Activated T-cell treated with anti-CD3 and anti-CD28 coated beads for 24 hours (primary cell): ENCODE data around the gene CHN1.
A peak's percentile ranks its signal among the peaks of the same experiment; 100 is the strongest.

Experiments
- DNase-seq: peaks from one replicate; pipeline ENCODE4 v3.0.0-alpha.2; 2020; ENCODE audit warnings: low read depth

Gene CHN1

DNA sequence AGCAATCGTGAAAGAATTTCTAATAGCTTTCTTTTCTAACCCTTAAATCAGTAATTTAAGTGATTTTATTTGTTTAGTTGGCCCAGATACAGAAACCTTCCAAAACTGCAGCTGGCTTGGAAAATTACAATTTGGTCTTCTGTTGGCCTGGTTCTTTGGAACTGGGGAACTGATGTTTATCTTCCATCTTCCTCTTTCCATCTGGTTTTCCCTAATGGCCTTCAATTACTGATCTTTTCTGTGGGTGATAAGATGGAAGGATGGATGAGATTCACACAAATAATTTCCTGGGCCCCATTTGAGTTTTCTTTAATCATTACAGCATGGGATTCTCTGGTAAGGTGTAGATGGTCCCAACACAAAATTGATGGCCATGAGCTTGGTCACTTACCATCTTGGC, 134.4 kb downstream of the CHN1 start:
- no peak for DNase-seq

DNA sequence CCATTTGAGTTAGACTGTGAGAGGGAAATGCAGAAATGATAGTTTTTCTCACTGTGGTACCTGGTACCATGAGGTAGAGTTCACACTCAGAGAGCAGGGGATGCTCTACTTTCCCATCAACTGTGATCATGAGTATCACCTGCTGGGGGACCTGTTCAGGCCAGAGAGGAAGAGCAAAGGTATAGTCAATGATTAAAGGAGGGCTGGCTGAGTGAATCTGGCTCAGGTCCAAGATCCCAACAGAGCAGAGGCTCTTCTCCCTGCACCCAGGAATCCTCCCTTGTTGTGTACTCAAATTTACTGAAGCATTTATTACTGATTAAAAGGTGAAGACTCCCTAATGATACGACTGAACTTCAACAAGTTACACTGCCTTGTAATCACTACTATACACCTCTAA, 136.3 kb downstream of the CHN1 start:
- no peak for DNase-seq

DNA sequence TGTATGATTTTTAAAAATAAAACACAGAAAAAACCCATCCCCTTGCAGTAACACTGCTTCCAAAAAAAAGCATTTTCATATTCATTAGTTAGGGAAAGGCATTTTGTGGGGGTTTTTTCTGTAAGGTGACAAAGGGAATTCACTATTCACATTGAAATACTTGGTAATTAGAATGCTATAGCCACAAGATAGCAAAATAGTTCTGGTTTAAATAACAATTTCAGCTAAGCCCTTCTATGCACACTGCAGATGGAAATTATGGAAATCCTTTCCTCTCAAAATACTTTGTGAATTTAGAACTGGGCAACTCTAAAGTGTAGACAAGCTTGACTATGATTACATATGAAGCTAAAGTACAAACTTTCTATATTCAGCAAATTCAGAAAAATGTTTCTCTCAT, 138.8 kb downstream of the CHN1 start:
- DNase-seq, result no peak

DNA sequence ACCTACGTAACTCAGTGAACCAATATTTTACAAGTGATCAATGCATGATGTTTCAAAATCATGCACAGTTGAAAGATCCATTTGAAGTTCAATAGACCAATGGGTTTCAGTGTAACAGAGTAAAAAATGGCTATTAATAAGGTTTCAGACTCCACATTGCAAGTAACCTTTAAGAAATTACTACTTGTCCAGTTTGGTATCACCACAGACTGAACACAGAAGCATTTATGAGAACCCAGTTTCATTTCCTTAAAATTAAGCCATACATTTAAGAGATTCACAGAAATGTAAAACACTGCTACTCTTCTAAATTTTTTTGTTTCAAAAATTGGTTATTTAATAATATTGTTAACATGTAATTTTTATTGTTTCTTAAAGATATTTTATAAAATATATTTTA, 142.0 kb downstream of the CHN1 start:
- no peak for DNase-seq

DNA sequence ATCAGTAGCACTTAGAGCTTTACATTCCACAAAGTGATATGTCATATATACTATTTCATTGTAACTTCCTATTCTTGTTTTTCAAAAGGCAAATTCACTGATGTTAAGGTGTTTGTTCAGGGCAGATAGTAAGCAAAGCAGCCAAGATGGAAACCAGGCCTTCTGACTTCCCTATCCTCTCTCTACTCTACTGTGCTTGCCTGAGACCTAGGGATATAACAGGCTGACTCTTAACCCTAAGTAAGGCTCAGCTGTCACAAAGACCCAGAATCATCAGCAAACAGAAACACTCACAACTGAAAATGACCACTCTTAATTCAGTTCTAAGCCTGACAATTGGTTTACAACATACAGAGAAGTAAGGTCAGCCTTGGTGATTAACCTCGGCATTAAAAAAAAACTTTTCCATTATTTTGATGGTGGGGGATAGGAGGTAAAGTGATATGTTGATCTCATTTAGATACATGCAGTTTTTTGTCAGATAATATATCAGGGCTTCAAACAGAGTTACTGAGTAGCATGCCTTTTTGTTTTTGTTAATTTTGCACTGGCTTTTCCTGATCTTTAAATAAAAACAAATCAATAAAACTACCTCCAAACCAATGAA, 145.5 kb downstream of the CHN1 start:
- DNase-seq, result no peak

DNA sequence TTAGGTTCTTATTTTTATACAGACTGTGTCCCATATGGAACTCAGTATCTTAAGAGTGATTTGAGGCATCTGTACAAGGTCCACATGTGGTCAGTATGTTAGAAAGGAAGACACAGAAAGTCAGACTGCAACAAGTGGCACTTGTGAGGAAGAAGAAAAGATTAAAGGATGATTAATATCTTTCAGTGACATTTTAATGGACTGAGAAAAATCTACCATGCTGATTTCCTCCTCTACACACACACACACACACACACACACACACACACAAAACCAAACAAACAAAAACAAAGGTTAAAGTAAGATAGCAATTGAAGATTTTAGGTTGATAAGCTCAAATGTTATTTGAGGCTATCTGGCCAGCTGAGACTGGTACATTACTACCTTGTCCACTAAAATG, 146.4 kb downstream of the CHN1 start:
- no peak for DNase-seq

DNA sequence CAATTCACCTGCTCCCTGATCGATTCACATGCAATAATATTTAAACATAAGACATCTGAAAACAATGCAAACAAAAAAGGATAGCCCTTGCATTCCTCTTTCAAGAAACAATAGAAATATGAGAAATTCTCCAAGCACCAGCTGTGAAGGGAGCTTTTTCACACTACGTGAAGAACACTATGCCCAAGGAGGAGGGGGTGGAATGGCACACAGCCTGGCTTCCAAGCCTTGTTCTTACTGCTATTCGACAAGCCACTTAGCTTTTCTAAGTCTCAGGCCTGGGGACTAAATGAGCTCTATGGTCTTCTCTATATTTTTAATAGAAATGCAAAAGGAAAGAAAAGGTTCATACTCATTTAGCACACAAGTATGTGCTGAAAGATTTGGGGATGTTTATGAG, 148.7 kb downstream of the CHN1 start:
- no peak for DNase-seq

DNA sequence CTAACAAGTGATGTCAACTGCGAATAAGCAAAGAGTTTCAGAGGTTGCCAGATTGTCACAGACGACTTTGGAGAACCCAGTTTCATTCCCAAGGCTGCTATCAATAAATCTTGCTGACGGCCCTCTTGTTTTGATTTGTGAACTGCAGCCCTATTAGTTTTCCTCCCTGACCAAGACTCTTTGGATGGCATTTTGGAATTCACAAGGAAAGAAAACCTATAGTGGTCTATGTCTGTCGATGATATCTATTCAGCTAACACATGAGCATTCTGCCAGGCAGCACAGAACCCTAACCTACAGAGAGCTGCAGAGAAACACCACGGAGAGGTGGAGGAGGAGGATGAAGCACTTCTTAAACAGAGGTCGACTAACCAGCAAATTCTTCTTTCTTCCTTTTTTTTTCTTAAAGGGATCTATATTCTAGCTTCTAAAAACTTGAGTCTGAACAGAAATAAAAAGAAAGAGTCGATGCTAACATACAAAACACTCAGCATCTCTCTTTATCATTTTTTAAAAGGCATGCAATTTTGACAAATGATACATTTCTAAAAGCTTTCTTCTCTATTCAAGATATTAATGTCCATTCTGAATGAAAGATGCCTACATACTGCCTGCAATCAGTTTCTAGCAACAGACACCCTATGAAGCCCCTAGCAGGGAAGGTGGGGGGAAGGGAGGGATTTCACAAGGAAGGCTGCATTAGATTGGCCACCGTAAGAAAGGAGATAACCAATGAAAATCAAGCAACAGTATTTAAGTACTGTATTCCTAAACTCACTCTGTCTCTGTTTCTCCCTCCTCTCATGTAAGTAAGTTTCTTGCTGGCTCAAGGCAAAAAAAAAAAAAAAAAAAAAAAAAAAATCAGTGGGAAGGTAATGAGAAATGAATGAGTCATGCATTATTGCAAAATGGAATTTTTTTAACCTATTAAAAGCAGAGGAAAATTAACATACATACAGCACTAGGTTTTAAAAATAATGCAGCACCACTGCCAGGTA, 157.9 kb downstream of the CHN1 start:
- DNase-seq, result no peak

DNA sequence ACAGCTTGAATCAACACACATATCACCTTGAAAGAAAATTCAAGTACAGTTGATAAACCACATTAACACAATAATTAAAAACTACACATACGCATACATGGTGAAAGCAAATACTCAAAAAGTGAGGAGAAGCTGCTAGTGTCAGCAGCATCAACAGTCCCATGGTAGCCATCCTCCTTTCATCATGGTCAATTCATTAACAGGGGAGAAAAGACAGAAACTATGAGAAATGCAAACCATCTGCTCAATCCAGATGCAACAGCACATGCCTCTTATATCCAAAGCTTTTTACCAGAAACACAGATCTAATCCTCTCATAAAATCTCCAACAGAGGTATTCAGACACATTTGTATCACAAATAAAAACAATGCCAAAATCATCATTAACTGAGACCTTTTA, 159.0 kb downstream of the CHN1 start:
- DNase-seq, result no peak

DNA sequence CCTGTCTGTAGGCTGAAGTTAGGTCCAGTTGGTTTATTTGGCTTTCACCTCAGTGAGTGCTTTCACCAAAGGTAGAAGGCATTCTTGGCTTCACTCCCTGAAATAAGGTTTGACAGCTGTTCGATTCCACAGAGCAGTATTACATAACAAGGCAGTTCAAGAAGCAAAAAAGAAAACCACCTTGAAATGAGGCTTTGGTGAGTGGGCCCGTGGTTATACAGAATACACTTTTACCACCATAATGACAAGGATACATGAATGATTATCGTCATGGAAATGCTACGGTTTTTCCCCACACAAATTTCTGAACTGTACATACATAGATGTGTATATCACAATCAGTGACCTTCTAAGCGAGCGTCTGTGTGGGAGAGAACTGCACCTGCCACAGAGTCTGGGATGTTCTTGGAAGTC, 160.9 kb downstream of the CHN1 start:
- no peak for DNase-seq

DNA sequence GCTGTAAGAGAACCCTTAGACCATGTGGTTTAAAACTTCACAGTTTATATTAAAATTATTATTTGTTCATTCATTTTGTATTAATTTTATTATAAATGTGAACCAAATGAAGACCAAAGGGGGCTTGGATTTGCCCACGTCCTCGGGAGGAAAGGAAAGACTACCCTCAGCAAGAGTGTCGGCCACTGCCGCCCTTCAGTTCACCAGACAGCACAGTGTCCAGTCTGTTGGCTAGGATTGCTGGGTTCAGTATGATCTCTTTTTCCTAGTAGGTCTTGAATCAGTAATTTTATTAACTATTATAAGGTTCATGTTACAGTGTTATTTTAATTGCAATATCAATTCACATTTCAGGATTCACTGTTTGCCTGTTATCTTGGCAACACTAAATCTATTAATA, 162.7 kb downstream of the CHN1 start:
- no peak for DNase-seq

DNA sequence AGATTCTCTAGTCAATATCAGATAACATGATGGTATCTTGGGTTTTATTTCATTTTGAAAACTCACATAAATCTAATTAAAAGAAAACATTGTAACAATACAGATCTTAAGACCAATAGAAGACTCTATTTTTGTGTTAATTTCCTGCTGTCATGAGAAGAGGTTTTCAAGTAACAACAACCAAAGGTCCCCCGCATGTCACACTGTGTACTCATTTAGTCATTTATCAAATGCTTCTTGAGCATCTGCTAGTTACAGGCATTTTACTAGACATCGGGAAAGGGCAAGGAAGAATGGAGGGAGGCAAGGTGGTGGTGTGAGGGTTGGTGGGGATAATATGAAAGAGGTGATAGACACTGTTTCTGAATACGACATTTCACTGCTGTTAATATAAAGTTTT, 163.2 kb downstream of the CHN1 start:
- DNase-seq, result no peak

DNA sequence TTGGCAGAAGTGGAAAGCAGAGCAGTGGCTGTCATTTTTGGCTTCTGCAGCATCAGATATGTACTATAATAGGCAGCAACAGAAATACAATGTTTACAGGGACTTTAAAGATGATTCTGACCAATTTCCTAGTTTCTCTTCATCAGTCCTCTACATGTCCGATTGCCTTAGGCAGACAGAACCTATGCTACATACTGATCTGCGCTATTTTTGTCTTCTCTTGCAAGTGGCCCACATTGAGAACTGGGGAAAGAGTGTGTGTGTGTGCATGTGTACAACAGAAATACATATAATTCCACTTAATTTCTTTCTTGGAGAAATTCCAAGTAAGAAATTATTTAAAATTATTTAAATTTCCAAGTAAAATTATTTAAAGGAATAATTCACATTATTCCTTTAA, 163.8 kb downstream of the CHN1 start:
- DNase-seq, result no peak

DNA sequence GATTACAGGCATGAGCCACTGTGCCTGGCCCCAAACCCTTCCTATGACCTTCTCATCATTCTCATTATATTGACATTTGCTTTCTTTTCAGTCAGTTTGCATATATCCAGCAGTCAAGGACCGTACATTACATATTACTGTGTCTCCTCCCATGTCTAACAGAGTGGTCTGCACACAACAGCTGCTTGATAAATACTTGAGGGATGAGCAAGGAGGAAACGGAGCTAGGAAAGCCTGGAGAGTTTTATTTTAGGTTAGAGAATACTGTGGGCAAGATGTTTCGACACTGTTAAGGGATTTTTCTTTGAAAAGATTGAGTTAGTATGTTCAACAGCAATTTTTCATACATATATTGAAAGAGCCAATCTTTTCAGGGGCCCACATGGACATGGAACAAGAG, 164.7 kb downstream of the CHN1 start:
- no peak for DNase-seq

DNA sequence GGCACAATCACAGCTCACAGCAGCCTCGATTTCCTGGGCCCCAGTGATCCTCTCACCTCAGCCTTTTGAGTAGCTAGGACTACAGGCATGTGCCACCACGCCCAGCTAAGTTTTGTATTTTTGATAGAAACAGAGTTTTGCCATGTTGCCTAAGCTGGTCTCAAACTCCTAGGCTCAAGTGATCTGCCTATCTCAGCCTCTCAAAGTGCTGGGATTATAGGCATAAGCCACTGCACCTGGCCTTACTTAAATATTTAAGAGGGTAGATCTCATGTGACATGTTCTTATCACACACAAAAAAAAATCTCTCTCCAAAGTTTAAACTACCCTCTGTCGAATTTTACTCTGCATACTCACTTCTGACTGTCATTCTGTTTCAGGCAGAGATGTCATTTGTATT, 165.5 kb downstream of the CHN1 start:
- DNase-seq, result no peak

DNA sequence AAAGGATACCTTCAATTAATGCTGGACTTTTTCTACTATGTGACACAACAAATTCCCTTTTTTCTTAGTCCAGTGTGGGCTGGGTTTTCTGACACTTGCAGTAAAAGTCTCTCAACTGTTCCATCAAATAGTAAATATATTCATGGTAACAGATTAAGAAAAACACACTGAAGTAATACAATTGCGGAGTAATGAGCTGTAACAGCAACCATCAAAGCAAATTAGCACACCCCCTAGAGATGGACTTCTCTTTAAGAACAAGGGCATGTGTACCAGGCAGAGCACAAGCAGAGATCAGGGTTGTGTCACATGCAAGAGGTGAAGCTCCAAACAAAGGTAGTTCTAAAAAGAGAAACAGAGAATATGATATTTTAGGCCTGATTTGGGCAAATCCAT, 168.2 kb downstream of the CHN1 start:
- no peak for DNase-seq

DNA sequence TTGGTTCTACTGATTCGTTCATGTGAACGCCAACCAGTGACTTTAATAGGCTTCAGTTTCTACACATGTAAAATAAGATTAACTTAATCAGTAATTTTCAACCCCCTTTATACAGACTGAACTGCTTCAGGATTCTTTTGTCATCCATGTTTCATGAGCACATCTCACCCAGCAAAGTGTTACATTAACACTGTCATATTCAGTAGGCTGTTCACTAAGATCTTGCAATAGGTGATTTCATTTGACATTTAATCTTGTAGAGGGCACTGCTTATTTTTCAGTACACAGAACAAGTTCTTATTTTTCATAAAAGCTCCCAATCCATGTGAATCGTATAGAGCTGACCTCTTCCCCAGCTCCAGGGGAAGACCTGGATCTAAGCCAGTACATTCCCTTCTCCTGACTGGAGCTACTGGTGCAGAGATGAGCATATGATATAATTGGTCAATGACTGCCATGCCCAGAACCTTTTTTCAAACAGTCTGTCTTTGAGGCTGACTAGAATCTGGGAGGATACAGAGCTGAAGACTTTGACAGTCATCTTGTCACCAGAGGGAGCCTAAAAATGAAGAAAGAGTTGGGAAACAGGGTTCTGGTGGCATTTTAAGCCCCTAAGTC, 168.7 kb downstream of the CHN1 start:
- DNase-seq, result no peak

DNA sequence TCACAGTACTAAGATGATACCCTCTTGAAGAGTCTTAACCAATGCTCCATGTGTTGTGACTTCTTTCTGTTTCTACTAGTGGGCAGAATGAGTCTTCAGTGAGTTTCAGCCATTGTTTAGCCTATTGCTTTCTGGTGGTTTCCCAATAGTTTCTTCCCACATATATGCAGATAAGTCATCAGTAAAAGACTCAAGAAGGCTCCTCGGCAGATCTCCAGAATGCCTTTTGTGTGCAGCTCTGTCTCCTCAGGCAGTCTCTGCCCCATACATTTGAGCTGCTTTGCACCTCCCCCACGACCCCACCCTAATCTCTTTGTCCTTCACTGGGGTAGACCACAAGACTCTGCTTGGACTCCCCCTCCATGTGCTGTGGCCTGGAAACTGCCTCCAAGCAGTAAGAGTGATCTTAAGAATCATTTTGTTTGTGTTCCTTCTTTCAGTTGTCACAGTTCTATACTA, 169.4 kb downstream of the CHN1 start:
- peak; percentile 33 for DNase-seq

DNA sequence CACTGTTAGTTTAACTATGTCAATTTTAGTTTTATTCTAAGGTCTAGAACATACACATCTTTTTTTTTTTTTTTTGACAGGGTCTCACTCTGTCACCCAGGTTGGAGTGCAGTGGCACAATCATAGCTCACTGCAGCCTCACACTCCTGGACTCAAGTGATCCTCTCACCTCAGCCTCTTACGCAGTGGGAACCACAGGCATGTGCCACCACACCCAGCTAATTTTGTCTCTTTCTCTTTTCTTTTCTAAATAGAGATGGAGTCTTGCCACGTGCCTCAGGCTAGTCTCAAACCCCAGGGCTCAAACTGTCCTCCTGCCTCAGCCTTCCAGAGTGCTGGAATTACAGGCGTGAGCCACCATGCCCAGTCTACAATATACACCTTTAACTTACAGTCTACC, 171.4 kb downstream of the CHN1 start:
- DNase-seq, result no peak

DNA sequence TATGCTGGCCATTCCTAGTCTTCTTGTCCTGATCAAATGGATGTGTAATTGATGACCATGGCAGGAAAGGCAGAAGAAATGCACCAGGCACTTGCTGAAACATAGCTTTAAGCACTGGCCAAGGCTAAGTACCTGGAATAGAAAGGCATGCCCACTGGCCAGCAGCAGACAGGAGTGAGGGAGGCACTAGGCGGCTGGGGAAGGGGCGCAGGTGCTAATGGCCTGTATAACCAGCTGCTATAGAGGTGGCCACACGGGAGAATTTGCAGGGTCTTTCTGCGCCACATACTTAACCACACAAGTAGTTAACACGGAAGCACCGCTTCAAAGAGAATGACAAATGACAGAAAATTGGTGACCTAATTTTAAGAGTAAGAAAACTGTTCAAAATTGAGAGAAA, 174.6 kb downstream of the CHN1 start:
- no peak for DNase-seq

DNA sequence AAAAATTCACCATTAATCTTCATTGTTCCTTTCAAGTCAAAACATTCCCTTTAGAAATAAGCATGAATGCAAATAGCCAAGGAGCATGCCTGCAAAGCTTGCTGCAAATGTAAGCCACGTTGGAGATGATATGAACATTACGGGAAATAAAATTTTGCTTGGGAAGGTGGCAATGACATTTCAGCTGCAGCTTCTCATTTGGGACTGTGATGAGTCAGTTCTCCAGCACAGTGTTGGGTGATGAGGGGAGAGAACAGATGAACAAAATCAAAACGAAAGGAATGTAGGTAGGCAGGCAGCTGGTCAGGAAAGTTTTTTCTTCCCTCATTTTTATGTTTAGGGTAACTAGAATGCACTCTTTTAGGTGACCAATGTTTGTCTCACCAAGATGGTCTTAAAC, 175.6 kb downstream of the CHN1 start:
- no peak for DNase-seq

DNA sequence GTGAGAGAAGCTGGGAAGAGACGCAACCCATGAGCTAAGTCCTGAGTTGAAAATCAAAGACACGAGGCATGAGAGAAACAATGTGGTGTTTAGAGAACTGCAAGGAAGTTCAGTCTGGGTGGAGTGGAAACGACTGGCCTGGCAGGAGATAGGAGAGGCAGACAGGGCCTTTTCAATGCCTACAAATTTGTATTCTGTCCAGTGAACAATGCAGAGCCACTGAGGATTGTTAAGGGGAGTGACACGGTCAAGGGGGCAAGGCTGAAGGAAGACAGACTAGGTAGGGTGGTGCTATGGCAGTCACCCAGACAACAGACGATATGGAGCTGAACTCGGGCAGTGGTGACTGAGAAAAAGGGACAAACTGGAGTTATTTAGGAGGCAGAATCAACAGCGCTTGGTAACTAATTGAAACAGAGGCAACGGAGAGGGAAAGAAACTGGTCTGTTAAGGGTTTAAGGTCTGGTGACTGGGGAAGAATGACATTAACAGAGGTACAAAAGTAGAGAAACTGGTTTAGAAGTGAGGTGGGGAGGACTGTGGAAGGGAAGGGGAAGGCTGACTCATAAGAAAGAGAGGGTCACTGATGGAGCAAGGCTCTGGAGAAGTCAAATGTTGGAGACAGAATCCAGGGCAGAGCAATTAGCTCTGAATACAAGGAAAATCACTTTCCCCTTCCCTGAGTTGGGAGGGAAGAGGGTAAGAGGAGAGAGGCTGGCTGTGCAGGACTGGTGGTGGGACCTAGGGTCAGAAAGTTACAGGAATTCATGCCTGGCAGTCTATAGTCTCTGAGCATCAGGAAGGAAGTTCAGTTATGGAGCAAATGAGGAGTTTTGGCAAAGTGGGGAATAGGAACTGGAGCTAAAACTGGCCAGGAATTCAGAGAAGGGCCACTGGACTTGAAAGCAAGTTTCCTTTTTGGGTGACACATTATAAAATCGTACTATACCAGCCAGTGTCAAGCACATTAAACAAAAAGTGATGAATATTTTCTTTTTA, 177.5 kb downstream of the CHN1 start:
- no peak for DNase-seq
